GM10266 (cell line): ENCODE data around the gene CCHCR1.

Experiments
- DNase-seq: peaks from one replicate; pipeline ENCODE4 v3.0.0; 2012; ENCODE audit errors: extremely low spot score
- CTCF ChIP-seq: IDR thresholded peaks from 2 replicates; pipeline ENCODE4 v1.5.1; 2012; ENCODE audit warnings: mild to moderate bottlenecking, low read depth; ENCODE audit not compliant: control insufficient read depth, insufficient read depth; ENCODE audit errors: missing control alignments

The CCHCR1 gene

GRCh38 chr6:31125586-31126363 is 31.8 kb downstream of the CCHCR1 start:
- no peak for TF ChIP-seq CTCF
- no peak for DNase-seq

- no peak for TF ChIP-seq CTCF
- DNase-seq: no peak
Observed at GRCh38 chr6:31125162-31125561, 32.4 kb downstream of the CCHCR1 start.

GRCh38 chr6:31122791-31123706 is 34.6 kb downstream of the CCHCR1 start:
- no peak for DNase-seq
- no peak for TF ChIP-seq CTCF

GRCh38 chr6:31121131-31121790 is 36.3 kb downstream of the CCHCR1 start:
- no peak for TF ChIP-seq CTCF
- DNase-seq: no peak

GRCh38 chr6:31120151-31120915 is 37.3 kb downstream of the CCHCR1 start, which contains the start of gene CDSN:
Gene CDSN (minus strand): TSS chr6:31120446. CDS start chr6:31120419, 27 bp downstream.
- DNase-seq: no peak
- TF ChIP-seq CTCF: no peak

GRCh38 chr6:31118178-31118577 is 39.4 kb downstream of the CCHCR1 start:
- TF ChIP-seq CTCF: no peak

More at GRCh38 chr6:31118178-31118577, 39.4 kb downstream of the CCHCR1 start:
- no peak for DNase-seq
